HCT116 (cell line): ENCODE measurements around the gene RAET1G. TPM values are rescaled to one million over a fixed set of nuclear protein-coding genes. Genes with fewer than 3 reads are reported as not detected.

ENCODE experiments used
- ATAC-seq: fragments of 200-7000 bp; cut with Tn5 transposase; 2 replicates; pipeline ENCODE4 v1.9.1; 2020; ENCODE audit warnings: mild to moderate bottlenecking, moderate library complexity
- BruUV-seq: library from RNA; stranded (reverse); fragments of 400-500 nt; replicated peaks from 2 replicates; lab custom pipeline; 2021; lab: Mats Ljungman, UMichigan
- CTCF ChIA-PET: fragments of 300-600 bp; sonication (Branson Sonifier 250); formaldehyde crosslinking; loops from one replicate; lab custom pipeline; 2021; ENCODE audit warnings: antibody characterized with exemption; lab: Charles Lee
- POLR2A ChIA-PET: fragments of 300-600, 350-600 bp; sonication (Branson Sonifier 250); formaldehyde crosslinking; loops from one replicate; lab custom pipeline; 2021; ENCODE audit warnings: antibody characterized with exemption; lab: Charles Lee
- RAD21 ChIA-PET, 2 experiments: fragments of 300-600 bp; sonication (Branson Sonifier 250); formaldehyde crosslinking; loops; one replicate each; lab custom pipeline; 2023; ENCODE audit warnings: low total read pairs in 2 of 2; ENCODE audit not compliant: uncharacterized antibody in 2 of 2, unreplicated experiment in 2 of 2, low non-redundant PET in 1 of 2; lab: Charles Lee
- DNase-seq: peaks from one replicate; pipeline ENCODE4 v3.0.0-alpha.2; 2010; ENCODE audit warnings: low read depth, low spot score
- H2AFZ ChIP-seq: fragments of 200-600 bp; shearing (Covaris generic), sonication (generic); 2 replicates; pipeline ENCODE4 v1.6.1; 2017; ENCODE audit warnings: low read depth, mixed run types, mixed read lengths, antibody characterized with exemption, low read length; ENCODE audit not compliant: poor library complexity, severe bottlenecking
- H3K27ac ChIP-seq: 2 replicates; pipeline ENCODE4 v1.5.1; 2012; ENCODE audit warnings: low read depth, low read length
- H3K27me3 ChIP-seq: fragments of 200-600 bp; sonication (generic); 2 replicates; pipeline ENCODE4 v1.6.1; 2016; ENCODE audit warnings: mixed run types, low read length, mixed read lengths; ENCODE audit not compliant: insufficient read depth
- H3K36me3 ChIP-seq, 2 experiments: fragments of 200-500 bp in 1 of 2; fragments of 200-600 bp in 1 of 2; sonication (Bioruptor generic) in 1 of 2; sonication (generic) in 1 of 2; 2 replicates each; pipeline versions ENCODE4 v1.5.1 to v1.6.1; 2014 to 2016; ENCODE audit warnings: low read length in 2 of 2, inconsistent platforms in 1 of 2, mixed read lengths in 1 of 2, mixed run types in 1 of 2; ENCODE audit not compliant: insufficient read depth in 2 of 2, control insufficient read depth in 1 of 2
- H3K4me1 ChIP-seq, 2 experiments: fragments of 200-600 bp in 1 of 2; sonication (generic) in 1 of 2; 2 replicates each; pipeline versions ENCODE4 v1.5.1 to v1.6.1; 2012 to 2017; ENCODE audit warnings: low read length in 2 of 2, inconsistent platforms in 1 of 2, mild to moderate bottlenecking in 1 of 2, mixed read lengths in 1 of 2, mixed run types in 1 of 2, moderate library complexity in 1 of 2; ENCODE audit not compliant: insufficient read depth in 2 of 2, control insufficient read depth in 1 of 2
- H3K4me2 ChIP-seq: fragments of 200-600 bp; sonication (generic); 2 replicates; pipeline ENCODE4 v1.6.1; 2017; ENCODE audit warnings: mixed run types, low read length, mixed read lengths
- H3K4me3 ChIP-seq, 2 experiments: fragments of 200-600 bp in 1 of 2; sonication (generic) in 1 of 2; replicated peaks in 1 of 2; 2 replicates each; pipeline ENCODE4 v1.5.1; 2011 to 2016; ENCODE audit warnings: low read length in 2 of 2, control low read depth in 1 of 2, low read depth in 1 of 2, mild to moderate bottlenecking in 1 of 2, mixed read lengths in 1 of 2, mixed run types in 1 of 2
- H3K79me2 ChIP-seq: fragments of 200-600 bp; sonication (generic); 2 replicates; pipeline ENCODE4 v1.6.1; 2017; ENCODE audit warnings: mild to moderate bottlenecking, mixed run types, low read length, moderate library complexity, mixed read lengths; ENCODE audit not compliant: insufficient read depth
- H3K9ac ChIP-seq: fragments of 200-600 bp; sonication (generic); 2 replicates; pipeline ENCODE4 v1.6.1; 2016; ENCODE audit warnings: low read length, mixed read lengths
- H3K9me2 ChIP-seq: fragments of 200-600 bp; sonication (generic), shearing (Covaris generic); 2 replicates; pipeline ENCODE4 v1.6.1; 2017; ENCODE audit warnings: mixed run types, mild to moderate bottlenecking, moderate library complexity; ENCODE audit not compliant: insufficient read depth
- H3K9me3 ChIP-seq, 2 experiments: fragments of 200-500 bp in 1 of 2; fragments of 200-600 bp in 1 of 2; sonication (Bioruptor generic) in 1 of 2; sonication (generic) in 1 of 2; 2 replicates each; pipeline ENCODE4 v1.6.1; 2014 to 2017; ENCODE audit warnings: low read length in 2 of 2, mixed read lengths in 2 of 2, inconsistent platforms in 1 of 2, low read depth in 1 of 2, mild to moderate bottlenecking in 1 of 2, mixed run types in 1 of 2, moderate library complexity in 1 of 2; ENCODE audit not compliant: control insufficient read depth in 1 of 2, insufficient read depth in 1 of 2
- H4K20me1 ChIP-seq: fragments of 200-600 bp; sonication (generic), shearing (Covaris generic); 2 replicates; pipeline ENCODE4 v1.6.1; 2017; ENCODE audit warnings: mixed run types, mild to moderate bottlenecking, moderate library complexity; ENCODE audit not compliant: insufficient read depth
- ATF3 ChIP-seq: IDR thresholded peaks from 2 replicates; pipeline ENCODE4 v1.6.1; 2012
- CBX3 ChIP-seq: IDR thresholded peaks from 2 replicates; pipeline ENCODE4 v1.6.1; 2012; ENCODE audit warnings: low read depth
- CTCF ChIP-seq, 3 experiments: fragments of 200-600 bp in 1 of 3; sonication (generic) in 1 of 3; IDR thresholded peaks in 2 of 3; conservative IDR thresholded peaks in 1 of 3; 2 replicates each; pipeline ENCODE4 v1.5.1; 2012 to 2017; ENCODE audit warnings: low read depth in 2 of 3, low read length in 2 of 3, antibody characterized with exemption in 1 of 3, borderline replicate concordance in 1 of 3, control low read depth in 1 of 3, mild to moderate bottlenecking in 1 of 3, mixed read lengths in 1 of 3, mixed run types in 1 of 3, moderate library complexity in 1 of 3; ENCODE audit not compliant: insufficient read depth in 1 of 3
- JUND ChIP-seq: IDR thresholded peaks from 2 replicates; pipeline ENCODE4 v1.6.1; 2012
- POLR2A ChIP-seq: IDR thresholded peaks from 2 replicates; pipeline ENCODE4 v1.7.0; 2011; ENCODE audit warnings: borderline replicate concordance; ENCODE audit not compliant: insufficient read depth, insufficient read length; ENCODE audit errors: extremely low read depth
- POLR2AphosphoS5 ChIP-seq: IDR thresholded peaks from 2 replicates; pipeline ENCODE4 v1.6.1; 2011; ENCODE audit warnings: mild to moderate bottlenecking, low read depth, low read length, moderate library complexity
- RAD21 ChIP-seq: IDR thresholded peaks from 2 replicates; pipeline ENCODE4 v1.6.1; 2012; ENCODE audit warnings: low read depth, mild to moderate bottlenecking
- SP1 ChIP-seq: IDR thresholded peaks from 2 replicates; pipeline ENCODE4 v1.6.1; 2012; ENCODE audit warnings: low read depth
- SRF ChIP-seq: IDR thresholded peaks from 2 replicates; pipeline ENCODE4 v1.6.1; 2012; ENCODE audit warnings: low read depth
- YY1 ChIP-seq: IDR thresholded peaks from 2 replicates; pipeline ENCODE4 v1.6.1; 2011; ENCODE audit warnings: low read length, low read depth, moderate library complexity, mild to moderate bottlenecking; ENCODE audit not compliant: insufficient replicate concordance; ENCODE audit errors: extremely low read depth
- ZBTB33 ChIP-seq: IDR thresholded peaks from 2 replicates; pipeline ENCODE4 v1.6.1; 2011; ENCODE audit warnings: mild to moderate bottlenecking, low read length, moderate library complexity; ENCODE audit not compliant: insufficient replicate concordance; ENCODE audit errors: extremely low read depth
- ZFX ChIP-seq: fragments of 450-650 bp; IDR thresholded peaks from 2 replicates; pipeline ENCODE4 v1.6.1; 2017
- ZNF274 ChIP-seq: fragments of 200-500 bp; sonication (Bioruptor generic); IDR thresholded peaks from 2 replicates; pipeline ENCODE4 v1.6.1; 2014; ENCODE audit warnings: mild to moderate bottlenecking, low read depth, low read length, inconsistent platforms
- intact Hi-C: fragments of 100-400 bp; cut with micrococcal nuclease; formaldehyde crosslinking; loops from 2 replicates; pipeline ENCODE4 v1.10.0; 2022
- total RNA-seq: library from RNA; stranded (reverse); gene quantifications from one replicate; pipeline ENCODE4 v1.2.1, GENCODE V29; 2021; ENCODE audit not compliant: unreplicated experiment
- TF ChIP-seq, protein P1 (sequence below): IDR thresholded peaks from 2 replicates; pipeline ENCODE4 v1.6.1; 2012

The RAET1G gene
- total RNA-seq, 1 experiment from 2014 or later = 0.37 TPM

- TF ChIP-seq CBX3 (no peak), SRF (no peak), ZNF274 (no peak)
These were observed 41.6 kb upstream of the RAET1G start (continued) for GRCh38 chr6:149964308-149965193.

- Histone ChIP-seq H3K4me1 (peaks cover 9 to 22% of the 10 kb centered on the region in 2 experiments; a peak in 3 of 4 replicates), H3K4me3 (peak within 1 kb of the TSS; percentile 37 to 59), H4K20me1 (no peaks in the 10 kb centered on the region), H3K9me2 (no peaks in the 10 kb centered on the region), H3K36me3 (no peaks in the 10 kb centered on the region), H3K4me2 (peak within 1 kb of the TSS; percentile 95), H3K27ac (peak within 1 kb of the TSS; percentile 53; the same call in 1 of the 2 replicates), H3K9ac (peak within 1 kb of the TSS; percentile 66), H3K79me2 (no peaks in the 10 kb centered on the region), H3K9me3 (no peaks in the 10 kb centered on the region), H2AFZ (peak within 1 kb of the TSS; percentile 89), H3K27me3 (no peaks in the 10 kb centered on the region)
- peak; percentile 81 for DNase-seq
- RAD21 ChIA-PET = no interaction called here
- POLR2A ChIA-PET = interaction anchor here (1.0 kb wide), 1 partner anchor 20 kb away, joined by 5 read pairs; no protein-coding TSS in a partner anchor
- CTCF ChIA-PET = no interaction called here
- intact Hi-C loops = no loop called here
- BruUV-seq = TSS peak; percentile 82
- ATAC-seq = peak; percentile 84
- no peak for TF ChIP-seq ZBTB33
- TF ChIP-seq, protein P1, sequence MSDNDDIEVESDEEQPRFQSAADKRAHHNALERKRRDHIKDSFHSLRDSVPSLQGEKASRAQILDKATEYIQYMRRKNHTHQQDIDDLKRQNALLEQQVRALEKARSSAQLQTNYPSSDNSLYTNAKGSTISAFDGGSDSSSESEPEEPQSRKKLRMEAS = peak; percentile 98
- no peak for TF ChIP-seq YY1
- no peak for TF ChIP-seq RAD21
- TF ChIP-seq CTCF (IDR thresholded peaks at IDR 0.05 in 2 of 3, conservative IDR thresholded peaks at IDR 0.05 in 1 of 3; ENCODE audit: borderline replicate concordance in 1 of 3, insufficient read depth in 1 of 3, low read depth in 2 of 3, low read length in 2 of 3) = no peak
- peak; percentile 89 for TF ChIP-seq POLR2A
- peak; percentile 27; the same call in 1 of the 2 replicates for TF ChIP-seq ZFX
- TF ChIP-seq CBX3 = peak; percentile 90
- peak; percentile 86 for TF ChIP-seq POLR2AphosphoS5
- TF ChIP-seq SP1 = peak; percentile 79
- TF ChIP-seq ATF3 = no peak; the same call in 1 of the 2 replicates
- no peak for TF ChIP-seq JUND
These were observed 40.8 kb upstream of the RAET1G start, which contains the start of gene ULBP1 for GRCh38 chr6:149963462-149964307. Gene ULBP1 (plus strand): TSS chr6:149963943. CDS start chr6:149964050, 107 bp downstream.
